ENCODE measurements around the gene DHDDS.

DNA sequence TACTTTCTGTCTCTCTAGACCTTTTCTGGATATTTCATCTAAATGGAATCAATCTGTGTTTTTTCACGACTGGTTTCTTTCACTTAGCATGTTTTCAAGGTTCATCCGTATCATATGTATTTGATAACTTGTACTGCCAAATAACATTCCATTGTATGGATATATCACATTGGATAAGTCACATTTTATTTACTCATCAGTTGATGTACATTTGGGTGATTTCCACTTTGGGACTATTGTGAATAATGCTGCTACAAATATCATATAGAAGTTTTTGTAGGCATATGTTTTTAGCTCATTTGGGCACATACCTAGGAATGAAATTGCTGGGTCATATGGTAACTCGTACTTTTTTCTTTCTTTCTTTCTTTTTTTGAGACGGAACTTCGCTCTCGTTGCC, 46.9 kb downstream of the DHDDS start:
- TF ChIP-seq, protein P1, sequence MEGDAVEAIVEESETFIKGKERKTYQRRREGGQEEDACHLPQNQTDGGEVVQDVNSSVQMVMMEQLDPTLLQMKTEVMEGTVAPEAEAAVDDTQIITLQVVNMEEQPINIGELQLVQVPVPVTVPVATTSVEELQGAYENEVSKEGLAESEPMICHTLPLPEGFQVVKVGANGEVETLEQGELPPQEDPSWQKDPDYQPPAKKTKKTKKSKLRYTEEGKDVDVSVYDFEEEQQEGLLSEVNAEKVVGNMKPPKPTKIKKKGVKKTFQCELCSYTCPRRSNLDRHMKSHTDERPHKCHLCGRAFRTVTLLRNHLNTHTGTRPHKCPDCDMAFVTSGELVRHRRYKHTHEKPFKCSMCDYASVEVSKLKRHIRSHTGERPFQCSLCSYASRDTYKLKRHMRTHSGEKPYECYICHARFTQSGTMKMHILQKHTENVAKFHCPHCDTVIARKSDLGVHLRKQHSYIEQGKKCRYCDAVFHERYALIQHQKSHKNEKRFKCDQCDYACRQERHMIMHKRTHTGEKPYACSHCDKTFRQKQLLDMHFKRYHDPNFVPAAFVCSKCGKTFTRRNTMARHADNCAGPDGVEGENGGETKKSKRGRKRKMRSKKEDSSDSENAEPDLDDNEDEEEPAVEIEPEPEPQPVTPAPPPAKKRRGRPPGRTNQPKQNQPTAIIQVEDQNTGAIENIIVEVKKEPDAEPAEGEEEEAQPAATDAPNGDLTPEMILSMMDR (IDR thresholded peaks at IDR 0.05; ENCODE audit: low read depth, low read length) = no peak
- TF ChIP-seq MYC (IDR thresholded peaks at IDR 0.05; ENCODE audit: low read depth, low read length) = no peak
- no peak for TF ChIP-seq POLR2A (IDR thresholded peaks at IDR 0.05; ENCODE audit: extremely low read depth, insufficient read length)

Measured in NB4 (cell line).